ENCODE measurements around the gene EPHA10. TPM values are rescaled to one million over a fixed set of nuclear protein-coding genes. Genes with fewer than 3 reads are reported as not detected.
"Not testable (repeated sequence)": the region's sequence is repeated elsewhere in the genome, so short reads cannot be mapped to it uniquely, and the experiment has no call there.

EPHA10 gene
- total RNA-seq, 1 donor from 2014 or later: 0.17 TPM

DNA sequence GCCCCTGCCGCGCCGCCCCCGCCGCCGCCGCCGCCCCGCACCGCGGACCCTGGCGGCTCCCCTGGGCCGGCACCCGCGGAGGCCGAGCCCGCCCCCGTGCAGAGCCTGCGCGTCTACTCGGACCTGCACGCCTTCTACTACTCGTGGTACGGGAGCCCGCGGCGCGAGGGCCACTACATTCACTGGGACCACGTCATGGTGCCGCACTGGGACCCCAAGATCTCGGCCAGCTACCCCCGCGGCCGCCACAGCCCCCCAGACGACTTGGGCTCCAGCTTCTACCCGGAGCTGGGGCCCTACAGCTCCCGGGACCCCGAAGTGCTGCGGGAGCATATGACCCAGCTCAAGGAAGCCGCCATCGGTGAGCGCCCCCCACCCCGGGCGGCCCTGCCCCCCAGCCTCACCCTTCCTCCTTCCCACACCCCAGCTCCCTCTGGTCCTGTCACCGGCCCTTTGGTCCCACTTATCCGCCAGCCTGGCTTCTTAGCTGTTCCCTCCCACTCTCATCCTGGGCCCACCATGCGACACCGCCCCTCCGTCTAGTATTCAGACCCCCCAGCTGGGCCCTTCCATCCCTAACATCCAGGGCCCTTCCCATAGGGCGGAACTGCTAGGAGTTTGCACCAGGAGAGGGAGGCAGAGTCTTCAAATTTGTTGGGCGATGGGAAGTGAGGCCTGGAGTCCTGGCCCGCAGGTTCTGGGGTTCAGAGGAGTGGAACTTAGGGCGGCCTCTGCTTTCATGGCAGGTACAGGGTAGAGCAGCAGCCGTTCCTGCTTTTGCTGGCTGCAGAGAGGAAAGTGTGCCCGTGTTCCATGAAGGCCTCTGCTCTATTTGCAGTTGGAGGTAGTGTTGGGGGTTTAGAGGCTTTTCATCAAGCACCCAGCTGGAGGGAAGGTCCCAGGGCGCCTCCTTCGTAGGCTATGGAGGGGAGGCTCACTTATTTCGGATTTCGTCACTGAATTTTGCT lies 29.7 kb upstream of the EPHA10 start:
- TF ChIP-seq, protein P1, sequence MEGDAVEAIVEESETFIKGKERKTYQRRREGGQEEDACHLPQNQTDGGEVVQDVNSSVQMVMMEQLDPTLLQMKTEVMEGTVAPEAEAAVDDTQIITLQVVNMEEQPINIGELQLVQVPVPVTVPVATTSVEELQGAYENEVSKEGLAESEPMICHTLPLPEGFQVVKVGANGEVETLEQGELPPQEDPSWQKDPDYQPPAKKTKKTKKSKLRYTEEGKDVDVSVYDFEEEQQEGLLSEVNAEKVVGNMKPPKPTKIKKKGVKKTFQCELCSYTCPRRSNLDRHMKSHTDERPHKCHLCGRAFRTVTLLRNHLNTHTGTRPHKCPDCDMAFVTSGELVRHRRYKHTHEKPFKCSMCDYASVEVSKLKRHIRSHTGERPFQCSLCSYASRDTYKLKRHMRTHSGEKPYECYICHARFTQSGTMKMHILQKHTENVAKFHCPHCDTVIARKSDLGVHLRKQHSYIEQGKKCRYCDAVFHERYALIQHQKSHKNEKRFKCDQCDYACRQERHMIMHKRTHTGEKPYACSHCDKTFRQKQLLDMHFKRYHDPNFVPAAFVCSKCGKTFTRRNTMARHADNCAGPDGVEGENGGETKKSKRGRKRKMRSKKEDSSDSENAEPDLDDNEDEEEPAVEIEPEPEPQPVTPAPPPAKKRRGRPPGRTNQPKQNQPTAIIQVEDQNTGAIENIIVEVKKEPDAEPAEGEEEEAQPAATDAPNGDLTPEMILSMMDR (conservative IDR thresholded peaks at IDR 0.05; ENCODE audit: low read depth, low read length): no peak
- no peak for DNase-seq (ENCODE audit: low read depth)
- H3K4me3 ChIP-seq (ENCODE audit: low read depth, low read length): peak overlapping the region; percentile 43

DNA sequence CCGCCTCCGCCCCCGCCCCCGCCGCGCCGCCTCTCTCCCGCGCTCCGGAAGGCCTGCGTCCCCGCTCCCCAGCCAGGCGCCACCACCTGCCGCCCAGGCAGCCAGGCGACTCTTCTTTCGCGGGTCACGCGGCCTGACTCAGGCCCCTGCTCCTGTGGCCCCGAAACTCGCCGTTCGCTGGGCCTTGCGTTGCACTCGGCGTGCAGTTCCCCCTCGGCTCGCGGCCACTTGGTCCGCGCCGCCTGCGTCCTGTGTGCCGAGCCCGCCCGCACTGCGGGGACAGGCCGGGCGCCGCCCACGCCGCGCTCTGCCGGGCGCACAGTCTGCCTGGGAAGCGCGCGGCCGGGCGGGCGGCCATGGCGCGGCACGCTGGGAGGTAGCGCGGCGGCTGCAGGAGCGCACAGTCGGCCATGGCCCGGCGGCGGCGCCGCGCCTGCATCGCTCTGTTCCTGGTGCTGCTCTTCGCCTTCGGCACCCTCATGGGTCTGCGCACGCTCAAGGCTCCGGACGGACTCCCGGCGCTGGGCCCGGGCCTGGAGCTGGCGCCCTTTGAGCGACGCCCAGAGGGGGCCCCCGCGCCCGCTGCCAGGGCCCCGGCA lies 29.0 kb upstream of the EPHA10 start, which contains the start of gene MANEAL:
MANEAL (plus strand) TSS at position 75 of the 599 bp plus-strand sequence; CDS start at position 411, 336 bp downstream.
- no peak for DNase-seq (ENCODE audit: low read depth)
- TF ChIP-seq, protein P1 (conservative IDR thresholded peaks at IDR 0.05; ENCODE audit: low read depth, low read length): no peak
- peak within 1 kb of the TSS; percentile 55 for H3K4me3 ChIP-seq (ENCODE audit: low read depth, low read length)

DNA sequence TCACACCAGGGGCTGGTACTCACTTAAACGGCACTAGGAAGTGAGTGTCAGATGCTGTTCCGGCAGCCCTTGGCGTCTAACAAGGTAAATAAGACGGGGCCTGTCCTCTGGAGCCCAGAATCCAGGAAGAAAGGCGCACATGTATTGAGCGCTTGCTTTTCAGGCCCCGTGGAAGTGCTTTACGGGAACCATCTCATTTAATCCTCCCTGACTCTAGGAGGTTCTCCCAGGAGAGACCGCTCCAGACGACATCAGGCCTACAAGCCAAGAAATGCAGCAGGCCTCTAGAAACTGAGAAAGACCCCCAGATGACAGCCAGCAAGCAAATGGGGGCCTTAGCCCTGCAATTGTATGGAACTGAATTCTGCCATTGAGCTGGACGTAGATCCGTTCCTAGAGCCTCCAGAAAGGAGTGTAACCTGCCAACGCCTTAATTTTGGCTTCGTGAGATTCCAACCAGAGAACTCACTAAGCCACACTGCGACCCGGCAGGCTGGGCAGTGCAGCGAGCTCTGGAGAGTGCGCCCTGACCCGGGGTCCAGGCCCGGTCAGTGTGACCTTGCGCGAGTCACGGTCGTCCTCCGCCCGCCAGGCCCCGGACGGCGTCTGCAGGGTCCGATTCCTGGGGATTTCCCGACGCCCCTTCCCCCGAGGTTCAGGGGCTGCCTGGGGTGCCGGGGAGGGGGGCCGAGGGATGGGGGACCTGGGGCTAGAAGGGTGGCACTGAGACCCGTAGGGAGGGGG lies 28.2 kb upstream of the EPHA10 start:
- TF ChIP-seq, protein P1 (conservative IDR thresholded peaks at IDR 0.05; ENCODE audit: low read depth, low read length): no peak
- no peak for DNase-seq (ENCODE audit: low read depth)
- peak overlapping the region; percentile 55 for H3K4me3 ChIP-seq (ENCODE audit: low read depth, low read length)

DNA sequence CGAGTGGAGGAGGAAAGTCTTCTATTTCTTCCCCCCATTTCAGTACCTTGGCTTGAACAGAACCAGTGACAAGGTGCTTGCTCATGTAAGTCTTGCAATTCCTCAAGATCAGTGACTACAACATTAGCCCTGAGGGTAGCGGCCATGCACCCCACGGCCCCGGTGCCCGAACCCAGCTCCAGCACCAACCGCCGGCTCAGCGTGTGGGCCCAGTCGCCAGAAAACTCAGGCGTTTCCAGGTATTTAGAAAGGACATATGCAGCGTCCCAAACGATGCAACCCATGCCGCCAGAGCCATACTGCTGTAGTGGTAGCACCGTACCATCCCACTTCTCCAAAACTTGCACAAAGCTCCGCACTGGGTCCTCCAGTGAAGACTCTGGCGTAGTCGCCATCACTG lies 17.6 kb upstream of the EPHA10 start:
- DNase-seq (ENCODE audit: low read depth): no peak
- H3K4me3 ChIP-seq (ENCODE audit: low read depth, low read length): no peak overlapping the region
- TF ChIP-seq, protein P1 (conservative IDR thresholded peaks at IDR 0.05; ENCODE audit: low read depth, low read length): no peak

DNA sequence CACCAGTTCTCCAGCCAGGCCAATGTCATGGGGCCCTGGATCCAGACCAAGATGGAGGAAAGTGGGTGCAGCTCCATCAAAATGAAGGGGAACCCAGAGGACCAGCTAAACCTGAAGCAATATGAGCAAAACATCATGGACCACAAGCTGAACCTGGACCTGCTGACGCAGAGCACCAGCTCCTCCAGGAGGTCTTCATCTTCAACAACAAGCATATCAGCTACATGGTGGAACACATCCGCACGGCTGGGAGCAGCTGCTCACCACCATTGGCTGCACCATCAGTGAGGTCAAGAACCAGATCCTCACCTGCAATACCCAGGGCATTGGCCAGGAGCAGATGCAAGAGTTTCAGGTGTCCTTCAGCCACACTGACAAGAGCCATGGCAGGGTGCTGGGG lies 13.7 kb upstream of the EPHA10 start:
- no peak for DNase-seq (ENCODE audit: low read depth)
- TF ChIP-seq, protein P1 (conservative IDR thresholded peaks at IDR 0.05; ENCODE audit: low read depth, low read length): no peak
- no peak overlapping the region for H3K4me3 ChIP-seq (ENCODE audit: low read depth, low read length)

DNA sequence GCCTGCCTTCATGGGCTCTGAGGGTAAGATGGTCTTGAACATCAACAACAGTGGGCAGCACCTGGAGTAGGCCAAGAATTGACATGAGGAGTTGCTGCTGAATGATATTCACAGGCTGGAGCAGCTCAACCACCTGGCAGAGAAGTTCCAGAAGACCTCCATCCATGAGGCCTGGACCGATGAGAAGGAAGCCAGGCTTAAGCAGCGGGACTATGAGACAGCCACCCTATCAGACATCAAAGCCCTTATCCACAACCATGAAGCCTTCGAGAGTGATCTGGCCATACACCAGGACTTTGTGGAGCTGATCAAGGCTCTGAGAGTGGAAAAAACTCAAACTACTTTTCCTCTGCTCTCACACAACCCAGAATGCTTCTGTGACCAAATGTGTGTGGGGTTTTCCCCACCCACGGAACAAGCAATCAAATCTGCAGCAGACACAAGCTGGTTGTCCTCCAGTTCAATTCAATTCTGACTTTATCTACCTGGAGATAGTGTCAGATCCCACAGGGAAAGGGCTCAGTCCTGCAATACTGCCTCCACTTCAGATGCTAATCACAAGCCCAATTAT lies 12.1 kb upstream of the EPHA10 start:
- TF ChIP-seq, protein P1 (conservative IDR thresholded peaks at IDR 0.05; ENCODE audit: low read depth, low read length): no peak
- H3K4me3 ChIP-seq (ENCODE audit: low read depth, low read length): no peak overlapping the region
- DNase-seq (ENCODE audit: low read depth): no peak

DNA sequence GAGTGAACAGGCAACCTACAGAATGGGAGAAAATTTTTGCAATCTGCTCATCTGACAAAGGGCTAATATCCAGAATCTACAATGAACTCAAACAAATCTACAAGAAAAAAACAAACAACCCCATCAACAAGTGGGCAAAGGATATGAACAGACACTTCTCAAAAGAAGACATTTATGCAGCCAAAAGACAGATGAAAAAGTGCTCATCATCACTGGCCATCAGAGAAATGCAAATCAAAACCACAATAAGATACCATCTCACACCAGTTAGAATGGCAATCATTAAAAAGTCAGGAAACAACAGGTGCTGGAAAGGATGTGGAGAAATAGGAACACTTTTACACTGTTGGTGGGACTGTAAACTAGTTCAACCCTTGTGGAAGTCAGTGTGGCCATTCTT lies 6.5 kb upstream of the EPHA10 start:
- not testable (repeated sequence) for H3K4me3 ChIP-seq (ENCODE audit: low read depth, low read length); DNase-seq (ENCODE audit: low read depth)
